HCT116 (cell line): ENCODE measurements around the gene IMPACT. TPM values are rescaled to one million over a fixed set of nuclear protein-coding genes. Genes with fewer than 3 reads are reported as not detected.

ENCODE experiments used
- ATAC-seq: fragments of 200-7000 bp; cut with Tn5 transposase; 2 replicates; pipeline ENCODE4 v1.9.1; 2020; ENCODE audit warnings: mild to moderate bottlenecking, moderate library complexity
- BruUV-seq: library from RNA; stranded (reverse); fragments of 400-500 nt; replicated peaks from 2 replicates; lab custom pipeline; 2021; lab: Mats Ljungman, UMichigan
- CTCF ChIA-PET: fragments of 300-600 bp; sonication (Branson Sonifier 250); formaldehyde crosslinking; loops from one replicate; lab custom pipeline; 2021; ENCODE audit warnings: antibody characterized with exemption; lab: Charles Lee
- POLR2A ChIA-PET: fragments of 300-600, 350-600 bp; sonication (Branson Sonifier 250); formaldehyde crosslinking; loops from one replicate; lab custom pipeline; 2021; ENCODE audit warnings: antibody characterized with exemption; lab: Charles Lee
- RAD21 ChIA-PET, 2 experiments: fragments of 300-600 bp; sonication (Branson Sonifier 250); formaldehyde crosslinking; loops; one replicate each; lab custom pipeline; 2023; ENCODE audit warnings: low total read pairs in 2 of 2; ENCODE audit not compliant: uncharacterized antibody in 2 of 2, unreplicated experiment in 2 of 2, low non-redundant PET in 1 of 2; lab: Charles Lee
- DNase-seq: peaks from one replicate; pipeline ENCODE4 v3.0.0-alpha.2; 2010; ENCODE audit warnings: low read depth, low spot score
- H2AFZ ChIP-seq: fragments of 200-600 bp; shearing (Covaris generic), sonication (generic); 2 replicates; pipeline ENCODE4 v1.6.1; 2017; ENCODE audit warnings: low read depth, mixed run types, mixed read lengths, antibody characterized with exemption, low read length; ENCODE audit not compliant: poor library complexity, severe bottlenecking
- H3K27ac ChIP-seq: 2 replicates; pipeline ENCODE4 v1.5.1; 2012; ENCODE audit warnings: low read depth, low read length
- H3K27me3 ChIP-seq: fragments of 200-600 bp; sonication (generic); 2 replicates; pipeline ENCODE4 v1.6.1; 2016; ENCODE audit warnings: mixed run types, low read length, mixed read lengths; ENCODE audit not compliant: insufficient read depth
- H3K36me3 ChIP-seq, 2 experiments: fragments of 200-500 bp in 1 of 2; fragments of 200-600 bp in 1 of 2; sonication (Bioruptor generic) in 1 of 2; sonication (generic) in 1 of 2; 2 replicates each; pipeline versions ENCODE4 v1.5.1 to v1.6.1; 2014 to 2016; ENCODE audit warnings: low read length in 2 of 2, inconsistent platforms in 1 of 2, mixed read lengths in 1 of 2, mixed run types in 1 of 2; ENCODE audit not compliant: insufficient read depth in 2 of 2, control insufficient read depth in 1 of 2
- H3K4me1 ChIP-seq, 2 experiments: fragments of 200-600 bp in 1 of 2; sonication (generic) in 1 of 2; 2 replicates each; pipeline versions ENCODE4 v1.5.1 to v1.6.1; 2012 to 2017; ENCODE audit warnings: low read length in 2 of 2, inconsistent platforms in 1 of 2, mild to moderate bottlenecking in 1 of 2, mixed read lengths in 1 of 2, mixed run types in 1 of 2, moderate library complexity in 1 of 2; ENCODE audit not compliant: insufficient read depth in 2 of 2, control insufficient read depth in 1 of 2
- H3K4me2 ChIP-seq: fragments of 200-600 bp; sonication (generic); 2 replicates; pipeline ENCODE4 v1.6.1; 2017; ENCODE audit warnings: mixed run types, low read length, mixed read lengths
- H3K4me3 ChIP-seq, 2 experiments: fragments of 200-600 bp in 1 of 2; sonication (generic) in 1 of 2; replicated peaks in 1 of 2; 2 replicates each; pipeline ENCODE4 v1.5.1; 2011 to 2016; ENCODE audit warnings: low read length in 2 of 2, control low read depth in 1 of 2, low read depth in 1 of 2, mild to moderate bottlenecking in 1 of 2, mixed read lengths in 1 of 2, mixed run types in 1 of 2
- H3K79me2 ChIP-seq: fragments of 200-600 bp; sonication (generic); 2 replicates; pipeline ENCODE4 v1.6.1; 2017; ENCODE audit warnings: mild to moderate bottlenecking, mixed run types, low read length, moderate library complexity, mixed read lengths; ENCODE audit not compliant: insufficient read depth
- H3K9ac ChIP-seq: fragments of 200-600 bp; sonication (generic); 2 replicates; pipeline ENCODE4 v1.6.1; 2016; ENCODE audit warnings: low read length, mixed read lengths
- H3K9me2 ChIP-seq: fragments of 200-600 bp; sonication (generic), shearing (Covaris generic); 2 replicates; pipeline ENCODE4 v1.6.1; 2017; ENCODE audit warnings: mixed run types, mild to moderate bottlenecking, moderate library complexity; ENCODE audit not compliant: insufficient read depth
- H3K9me3 ChIP-seq, 2 experiments: fragments of 200-500 bp in 1 of 2; fragments of 200-600 bp in 1 of 2; sonication (Bioruptor generic) in 1 of 2; sonication (generic) in 1 of 2; 2 replicates each; pipeline ENCODE4 v1.6.1; 2014 to 2017; ENCODE audit warnings: low read length in 2 of 2, mixed read lengths in 2 of 2, inconsistent platforms in 1 of 2, low read depth in 1 of 2, mild to moderate bottlenecking in 1 of 2, mixed run types in 1 of 2, moderate library complexity in 1 of 2; ENCODE audit not compliant: control insufficient read depth in 1 of 2, insufficient read depth in 1 of 2
- H4K20me1 ChIP-seq: fragments of 200-600 bp; sonication (generic), shearing (Covaris generic); 2 replicates; pipeline ENCODE4 v1.6.1; 2017; ENCODE audit warnings: mixed run types, mild to moderate bottlenecking, moderate library complexity; ENCODE audit not compliant: insufficient read depth
- ELF1 ChIP-seq: IDR thresholded peaks from 2 replicates; pipeline ENCODE4 v1.6.1; 2012; ENCODE audit warnings: low read depth, borderline replicate concordance
- EZH2 ChIP-seq: fragments of 200-600 bp; sonication (generic); IDR thresholded peaks from 2 replicates; pipeline ENCODE4 v1.6.1; 2017; ENCODE audit warnings: antibody characterized with exemption, mixed run types
- EZH2phosphoT487 ChIP-seq: fragments of 200-600 bp; IDR thresholded peaks from 2 replicates; pipeline ENCODE4 v1.6.1; 2018; ENCODE audit warnings: antibody characterized with exemption, borderline replicate concordance
- POLR2AphosphoS5 ChIP-seq: IDR thresholded peaks from 2 replicates; pipeline ENCODE4 v1.6.1; 2011; ENCODE audit warnings: mild to moderate bottlenecking, low read depth, low read length, moderate library complexity
- SP1 ChIP-seq: IDR thresholded peaks from 2 replicates; pipeline ENCODE4 v1.6.1; 2012; ENCODE audit warnings: low read depth
- TCF7L2 ChIP-seq: IDR thresholded peaks from 2 replicates; pipeline ENCODE4 v1.7.0; 2011; ENCODE audit warnings: borderline replicate concordance, inconsistent platforms; ENCODE audit not compliant: insufficient read depth, insufficient read length; ENCODE audit errors: extremely low read depth
- ZFX ChIP-seq: fragments of 450-650 bp; IDR thresholded peaks from 2 replicates; pipeline ENCODE4 v1.6.1; 2017
- intact Hi-C: fragments of 100-400 bp; cut with micrococcal nuclease; formaldehyde crosslinking; loops from 2 replicates; pipeline ENCODE4 v1.10.0; 2022
- total RNA-seq: library from RNA; stranded (reverse); gene quantifications from one replicate; pipeline ENCODE4 v1.2.1, GENCODE V29; 2021; ENCODE audit not compliant: unreplicated experiment
- TF ChIP-seq, protein P1 (sequence below): IDR thresholded peaks from 2 replicates; pipeline ENCODE4 v1.6.1; 2012
- TF ChIP-seq, protein P2 (sequence below): IDR thresholded peaks from 2 replicates; pipeline ENCODE4 v1.6.1; 2012; ENCODE audit warnings: low read depth
- TF ChIP-seq, protein P3 (sequence below), 3 experiments: fragments of 200-600 bp in 1 of 3; sonication (generic) in 1 of 3; IDR thresholded peaks in 2 of 3; conservative IDR thresholded peaks in 1 of 3; 2 replicates each; pipeline ENCODE4 v1.5.1; 2012 to 2017; ENCODE audit warnings: low read depth in 2 of 3, low read length in 2 of 3, antibody characterized with exemption in 1 of 3, borderline replicate concordance in 1 of 3, control low read depth in 1 of 3, mild to moderate bottlenecking in 1 of 3, mixed read lengths in 1 of 3, mixed run types in 1 of 3, moderate library complexity in 1 of 3; ENCODE audit not compliant: insufficient read depth in 1 of 3

The IMPACT gene
- total RNA-seq, 1 experiment from 2014 or later = 46.4 TPM

DNA sequence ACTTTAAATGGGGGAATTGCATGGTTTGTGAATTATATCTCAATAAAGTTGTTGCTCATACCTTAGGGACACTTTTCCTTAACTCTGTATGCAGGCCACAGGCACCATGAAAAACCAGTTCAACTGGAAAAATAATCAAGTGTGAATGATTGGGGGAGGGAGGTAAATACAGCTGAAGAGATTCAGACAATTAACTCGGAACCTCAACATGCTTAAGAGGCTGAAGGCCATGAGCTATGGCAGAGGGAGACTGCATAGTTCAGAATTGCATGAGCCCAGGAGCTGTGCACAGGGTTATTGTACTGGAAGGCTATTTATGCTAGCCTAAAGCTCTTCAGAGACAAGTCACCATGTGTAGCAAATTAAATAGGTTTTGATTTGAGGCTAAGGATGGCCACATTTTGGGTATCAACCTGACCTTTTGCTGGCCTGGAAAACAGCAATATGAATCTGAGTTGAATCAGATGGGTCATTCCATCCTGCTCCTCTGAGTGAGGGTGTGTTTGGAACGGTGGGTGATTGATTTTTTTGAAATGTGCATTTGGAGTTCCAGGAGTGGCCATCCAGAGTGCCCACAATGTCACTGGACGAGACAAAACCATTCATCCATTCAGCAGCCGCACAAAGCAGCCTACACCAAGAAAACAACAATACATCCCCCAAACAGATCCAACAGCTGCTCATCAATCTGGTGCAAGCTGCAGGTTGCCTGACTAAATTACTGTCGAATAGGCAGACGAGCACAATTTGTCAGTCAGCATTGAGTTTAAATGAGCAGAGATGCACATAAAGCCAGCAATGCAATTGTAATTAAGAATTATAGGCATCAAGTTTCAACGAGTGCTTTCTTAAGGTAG is 76.4 kb downstream of the IMPACT start:
- ChIA-PET POLR2A (no interaction called here), RAD21 (no interaction called here)

More for the DNA sequence above, 76.4 kb downstream of the IMPACT start:
- no TSS peak for BruUV-seq
- CTCF ChIA-PET = interaction anchor here (2.3 kb wide), 1 partner anchor 14 kb away, joined by 12 read pairs; no protein-coding TSS in a partner anchor
- Histone ChIP-seq H4K20me1 (no peaks in the 10 kb centered on the region), H3K4me2 (no peak overlapping the region), H3K9ac (no peak overlapping the region), H3K79me2 (no peaks in the 10 kb centered on the region), H3K9me3 (no peaks in the 10 kb centered on the region), H3K4me3 (no peak overlapping the region), H3K27ac (no peak overlapping the region), H3K36me3 (no peaks in the 10 kb centered on the region), H2AFZ (no peak overlapping the region), H3K4me1 (peaks cover 0 to 3% of the 10 kb centered on the region in 2 experiments; a peak in 1 of 4 replicates), H3K9me2 (no peaks in the 10 kb centered on the region), H3K27me3 (no peaks in the 10 kb centered on the region)
- ATAC-seq = no peak
- intact Hi-C loops = no loop called here
- DNase-seq = no peak
- TF ChIP-seq, protein P1, sequence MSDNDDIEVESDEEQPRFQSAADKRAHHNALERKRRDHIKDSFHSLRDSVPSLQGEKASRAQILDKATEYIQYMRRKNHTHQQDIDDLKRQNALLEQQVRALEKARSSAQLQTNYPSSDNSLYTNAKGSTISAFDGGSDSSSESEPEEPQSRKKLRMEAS = no peak
- TF ChIP-seq, protein P2, sequence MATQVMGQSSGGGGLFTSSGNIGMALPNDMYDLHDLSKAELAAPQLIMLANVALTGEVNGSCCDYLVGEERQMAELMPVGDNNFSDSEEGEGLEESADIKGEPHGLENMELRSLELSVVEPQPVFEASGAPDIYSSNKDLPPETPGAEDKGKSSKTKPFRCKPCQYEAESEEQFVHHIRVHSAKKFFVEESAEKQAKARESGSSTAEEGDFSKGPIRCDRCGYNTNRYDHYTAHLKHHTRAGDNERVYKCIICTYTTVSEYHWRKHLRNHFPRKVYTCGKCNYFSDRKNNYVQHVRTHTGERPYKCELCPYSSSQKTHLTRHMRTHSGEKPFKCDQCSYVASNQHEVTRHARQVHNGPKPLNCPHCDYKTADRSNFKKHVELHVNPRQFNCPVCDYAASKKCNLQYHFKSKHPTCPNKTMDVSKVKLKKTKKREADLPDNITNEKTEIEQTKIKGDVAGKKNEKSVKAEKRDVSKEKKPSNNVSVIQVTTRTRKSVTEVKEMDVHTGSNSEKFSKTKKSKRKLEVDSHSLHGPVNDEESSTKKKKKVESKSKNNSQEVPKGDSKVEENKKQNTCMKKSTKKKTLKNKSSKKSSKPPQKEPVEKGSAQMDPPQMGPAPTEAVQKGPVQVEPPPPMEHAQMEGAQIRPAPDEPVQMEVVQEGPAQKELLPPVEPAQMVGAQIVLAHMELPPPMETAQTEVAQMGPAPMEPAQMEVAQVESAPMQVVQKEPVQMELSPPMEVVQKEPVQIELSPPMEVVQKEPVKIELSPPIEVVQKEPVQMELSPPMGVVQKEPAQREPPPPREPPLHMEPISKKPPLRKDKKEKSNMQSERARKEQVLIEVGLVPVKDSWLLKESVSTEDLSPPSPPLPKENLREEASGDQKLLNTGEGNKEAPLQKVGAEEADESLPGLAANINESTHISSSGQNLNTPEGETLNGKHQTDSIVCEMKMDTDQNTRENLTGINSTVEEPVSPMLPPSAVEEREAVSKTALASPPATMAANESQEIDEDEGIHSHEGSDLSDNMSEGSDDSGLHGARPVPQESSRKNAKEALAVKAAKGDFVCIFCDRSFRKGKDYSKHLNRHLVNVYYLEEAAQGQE = no peak
- TF ChIP-seq EZH2phosphoT487 (no peak), ELF1 (no peak), TCF7L2 (no peak), SP1 (no peak), EZH2 (no peak), POLR2AphosphoS5 (no peak), ZFX (no peak)
- TF ChIP-seq, protein P3, sequence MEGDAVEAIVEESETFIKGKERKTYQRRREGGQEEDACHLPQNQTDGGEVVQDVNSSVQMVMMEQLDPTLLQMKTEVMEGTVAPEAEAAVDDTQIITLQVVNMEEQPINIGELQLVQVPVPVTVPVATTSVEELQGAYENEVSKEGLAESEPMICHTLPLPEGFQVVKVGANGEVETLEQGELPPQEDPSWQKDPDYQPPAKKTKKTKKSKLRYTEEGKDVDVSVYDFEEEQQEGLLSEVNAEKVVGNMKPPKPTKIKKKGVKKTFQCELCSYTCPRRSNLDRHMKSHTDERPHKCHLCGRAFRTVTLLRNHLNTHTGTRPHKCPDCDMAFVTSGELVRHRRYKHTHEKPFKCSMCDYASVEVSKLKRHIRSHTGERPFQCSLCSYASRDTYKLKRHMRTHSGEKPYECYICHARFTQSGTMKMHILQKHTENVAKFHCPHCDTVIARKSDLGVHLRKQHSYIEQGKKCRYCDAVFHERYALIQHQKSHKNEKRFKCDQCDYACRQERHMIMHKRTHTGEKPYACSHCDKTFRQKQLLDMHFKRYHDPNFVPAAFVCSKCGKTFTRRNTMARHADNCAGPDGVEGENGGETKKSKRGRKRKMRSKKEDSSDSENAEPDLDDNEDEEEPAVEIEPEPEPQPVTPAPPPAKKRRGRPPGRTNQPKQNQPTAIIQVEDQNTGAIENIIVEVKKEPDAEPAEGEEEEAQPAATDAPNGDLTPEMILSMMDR (IDR thresholded peaks at IDR 0.05 in 2 of 3, conservative IDR thresholded peaks at IDR 0.05 in 1 of 3; ENCODE audit: borderline replicate concordance in 1 of 3, insufficient read depth in 1 of 3, low read depth in 2 of 3, low read length in 2 of 3) = no peak

Other genes with a start within 250 kb of the IMPACT start
- 18.9 TPM for gene OSBPL1A, start 28.8 kb upstream of the IMPACT start, total RNA-seq
- not detected for gene HRH4, start 34.0 kb downstream of the IMPACT start, total RNA-seq